Sigmoid colon (tissue), 7 donors: ENCODE data around the gene XYLB. TPM values are rescaled to one million over a fixed set of nuclear protein-coding genes. Genes with fewer than 3 reads are reported as not detected.

Experiments used
- DNase-seq: peaks from one replicate; pipeline ENCODE4 v3.0.0-alpha.2; 2019
- H3K27ac ChIP-seq, 4 donors: fragments of 200-600 bp; sonication (generic); one replicate each; pipeline ENCODE4 v1.5.1; 2016 to 2019; ENCODE audit warnings: mild to moderate bottlenecking in 1 of 4
- H3K27me3 ChIP-seq, 3 donors: fragments of 200-600 bp; sonication (generic); one replicate each; pipeline ENCODE4 v1.5.1; 2019; ENCODE audit warnings: mild to moderate bottlenecking in 1 of 3
- H3K36me3 ChIP-seq, 4 donors: fragments of 200-600 bp; sonication (generic); one replicate each; pipeline ENCODE4 v1.5.1; 2016 to 2019
- H3K4me1 ChIP-seq, 4 donors: fragments of 200-600 bp; sonication (generic); one replicate each; pipeline ENCODE4 v1.5.1; 2017 to 2019
- H3K4me3 ChIP-seq, 4 donors: fragments of 200-600 bp; sonication (generic); one replicate each; pipeline ENCODE4 v1.5.1; 2017 to 2019; ENCODE audit warnings: mild to moderate bottlenecking in 2 of 4, moderate library complexity in 1 of 4
- H3K9me3 ChIP-seq, 4 donors: fragments of 200-600 bp in 3 of 4; sonication (generic) in 3 of 4; one replicate each; pipeline versions ENCODE4 v1.5.1 to v1.6.1; 2013 to 2019
- CTCF ChIP-seq, 4 experiments: fragments of 450-650 bp in 3 of 4; fragments of 200-600 bp in 1 of 4; IDR thresholded peaks; one replicate each; pipeline ENCODE4 v1.5.1; 2016 to 2019; ENCODE audit warnings: antibody characterized with exemption in 4 of 4, mild to moderate bottlenecking in 3 of 4, moderate library complexity in 2 of 4
- EP300 ChIP-seq, 4 donors: sonication (generic); formaldehyde crosslinking; IDR thresholded peaks; one replicate each; pipeline ENCODE4 v1.6.1; 2017; ENCODE audit warnings: antibody characterized with exemption in 4 of 4
- POLR2A ChIP-seq, 2 donors: fragments of 450-650 bp; IDR thresholded peaks; one replicate each; pipeline ENCODE4 v1.6.1; 2016; ENCODE audit warnings: antibody characterized with exemption in 2 of 2, mild to moderate bottlenecking in 2 of 2, moderate library complexity in 2 of 2
- POLR2AphosphoS5 ChIP-seq, 4 donors: sonication (generic); formaldehyde crosslinking; IDR thresholded peaks; one replicate each; pipeline ENCODE4 v1.6.1; 2017; ENCODE audit warnings: antibody characterized with exemption in 4 of 4
- WGBS, 2 donors: extraction: QIAGEN DNeasy Blood & Tissue Kit; methylation state at CpG; one replicate each; pipeline ENCODE4 v1.1.7; 2013; 5-methylcytosine and 5-hydroxymethylcytosine counted together
- intact Hi-C: fragments of 100-400 bp; cut with DNase I; formaldehyde crosslinking; loops from one replicate; pipeline ENCODE4 v1.15.1; 2023
- polyA plus RNA-seq, 3 donors: library from polyadenylated mRNA; stranded (reverse); fragments of 200-250 nt; gene quantifications; one replicate each; pipeline ENCODE4 v1.2.3, GENCODE V29; 2013
- total RNA-seq, 4 donors: library from RNA; depleted of rRNA; stranded (reverse); fragments of >200 nt; gene quantifications; one replicate each; pipeline ENCODE4 v1.1.0, GENCODE V29; 2016
- donor health status: healthy with polysubstance abuse.
- donor health status: Bipolar disorder and iron deficiency.
- donor health status: healthy.

Gene XYLB
- total and polyA plus RNA-seq, 7 donors = 2.3 to 4.9 (median 3.2) TPM

GRCh38 chr3:38455639-38456430, 109.2 kb downstream of the XYLB start:
- no peaks in the 10 kb centered on the region for H3K27me3 ChIP-seq
- peak overlapping the region; percentile 81 to 93 (median 86) for H3K4me3 ChIP-seq
- TF ChIP-seq POLR2AphosphoS5 (IDR thresholded peaks at IDR 0.05) (peak in 3 of 4 donors; percentile 4 to 53 (median 11)), POLR2A (IDR thresholded peaks at IDR 0.05) (peak in 1 of 2 donors; percentile 20), CTCF (IDR thresholded peaks at IDR 0.05) (no peak), EP300 (IDR thresholded peaks at IDR 0.05) (no peak)
- intact Hi-C loops = loop anchor here (2.0 to 10.0 kb wide), 4 partner anchors 41 to 599 kb away; partner anchors contain the start of genes ACAA1, EXOG, MYD88 and OXSR1
- H3K36me3 ChIP-seq = no peaks in the 10 kb centered on the region
- H3K4me1 ChIP-seq = peaks cover 0 to 59% (median 57%) of the 10 kb centered on the region in 4 donors
- peak overlapping the region; percentile 88 to 92 (median 90) for H3K27ac ChIP-seq
- peak; percentile 83 for DNase-seq
- H3K9me3 ChIP-seq = no peaks in the 10 kb centered on the region
- 6 to 12% methylated on average over 15 of the region's 15 CpGs for WGBS, 2 donors

GRCh38 chr3:38457111-38458003, 110.8 kb downstream of the XYLB start:
- TF ChIP-seq EP300 (IDR thresholded peaks at IDR 0.05) (no peak), POLR2AphosphoS5 (IDR thresholded peaks at IDR 0.05) (peak in 2 of 4 donors; percentile 16 to 40), POLR2A (IDR thresholded peaks at IDR 0.05) (no peak), CTCF (IDR thresholded peaks at IDR 0.05) (no peak)
- Histone ChIP-seq H3K4me1 (peaks cover 0 to 68% (median 63%) of the 10 kb centered on the region in 4 donors), H3K27me3 (no peaks in the 10 kb centered on the region), H3K4me3 (no peak overlapping the region), H3K27ac (peak overlapping the region in 1 of 4 donors; percentile 17), H3K36me3 (no peaks in the 10 kb centered on the region), H3K9me3 (no peaks in the 10 kb centered on the region)
- intact Hi-C loops = loop anchor here (5.0 to 10.0 kb wide), 3 partner anchors 293 to 597 kb away; partner anchors contain the start of genes ACAA1, MYD88, OXSR1 and SCN11A
- WGBS, 2 donors = 86 to 87% methylated on average over 9 of the region's 9 CpGs
- DNase-seq = no peak

- H3K4me3 ChIP-seq = no peak overlapping the region
- peak in 1 of 2 donors; percentile 43 for TF ChIP-seq POLR2A (IDR thresholded peaks at IDR 0.05)
- no peak for TF ChIP-seq EP300 (IDR thresholded peaks at IDR 0.05)
- peak in 2 of 4 donors; percentile 8 to 17 for TF ChIP-seq POLR2AphosphoS5 (IDR thresholded peaks at IDR 0.05)
- 29 to 76% methylated on average over 13 of the region's 13 CpGs for WGBS, 2 donors
- no peaks in the 10 kb centered on the region for H3K9me3 ChIP-seq
- peaks cover 0 to 62% (median 58%) of the 10 kb centered on the region in 4 donors for H3K4me1 ChIP-seq
- DNase-seq = no peak
- intact Hi-C loops = loop anchor here (5.0 to 10.0 kb wide), 3 partner anchors 294 to 596 kb away; partner anchors contain the start of genes ACAA1, MYD88, OXSR1 and SCN11A
- H3K36me3 ChIP-seq = no peaks in the 10 kb centered on the region
- no peaks in the 10 kb centered on the region for H3K27me3 ChIP-seq
- H3K27ac ChIP-seq = peak overlapping the region in 3 of 4 donors; percentile 15 to 54 (median 46)
Measured at GRCh38 chr3:38458796-38459498, 112.4 kb downstream of the XYLB start.

GRCh38 chr3:38459499-38460048, 113.0 kb downstream of the XYLB start:
- WGBS, 2 donors = 31 to 91% methylated on average over 10 of the region's 10 CpGs
- H3K4me3 ChIP-seq = no peak overlapping the region
- intact Hi-C loops = loop anchor here (5.0 to 10.0 kb wide), 3 partner anchors 295 to 595 kb away; partner anchors contain the start of genes ACAA1, MYD88, OXSR1 and SCN11A
- H3K27ac ChIP-seq = peak overlapping the region; percentile 15 to 54 (median 44)
- H3K36me3 ChIP-seq = no peaks in the 10 kb centered on the region
- H3K9me3 ChIP-seq = no peaks in the 10 kb centered on the region
- DNase-seq = no peak
- H3K4me1 ChIP-seq = peaks cover 0 to 62% (median 57%) of the 10 kb centered on the region in 4 donors
- TF ChIP-seq EP300 (IDR thresholded peaks at IDR 0.05) (no peak), POLR2AphosphoS5 (IDR thresholded peaks at IDR 0.05) (no peak), CTCF (IDR thresholded peaks at IDR 0.05) (no peak), POLR2A (IDR thresholded peaks at IDR 0.05) (no peak)
- no peaks in the 10 kb centered on the region for H3K27me3 ChIP-seq
